Measurements from ENCODE around the gene ADAMTSL1.

DNA sequence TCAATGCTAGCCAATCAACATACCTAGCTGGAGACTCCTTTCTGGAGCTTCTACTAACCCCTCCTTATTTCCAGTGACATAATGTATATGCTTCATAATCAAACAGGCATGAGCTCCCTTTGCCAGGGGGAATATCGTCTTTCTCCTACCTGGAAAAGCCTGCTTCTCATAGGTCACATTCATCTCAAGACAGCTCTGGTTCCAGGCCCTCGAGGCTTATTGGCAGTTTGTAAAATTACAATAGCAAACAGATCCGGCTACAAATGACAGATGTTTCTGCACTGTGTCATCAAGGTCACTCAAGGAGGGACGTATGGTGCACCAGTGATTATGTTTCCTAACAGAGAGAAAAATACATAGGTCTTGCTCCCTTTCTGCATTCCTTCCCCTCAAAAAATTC is 419.1 kb downstream of the ADAMTSL1 start:
- TF ChIP-seq, protein P1, sequence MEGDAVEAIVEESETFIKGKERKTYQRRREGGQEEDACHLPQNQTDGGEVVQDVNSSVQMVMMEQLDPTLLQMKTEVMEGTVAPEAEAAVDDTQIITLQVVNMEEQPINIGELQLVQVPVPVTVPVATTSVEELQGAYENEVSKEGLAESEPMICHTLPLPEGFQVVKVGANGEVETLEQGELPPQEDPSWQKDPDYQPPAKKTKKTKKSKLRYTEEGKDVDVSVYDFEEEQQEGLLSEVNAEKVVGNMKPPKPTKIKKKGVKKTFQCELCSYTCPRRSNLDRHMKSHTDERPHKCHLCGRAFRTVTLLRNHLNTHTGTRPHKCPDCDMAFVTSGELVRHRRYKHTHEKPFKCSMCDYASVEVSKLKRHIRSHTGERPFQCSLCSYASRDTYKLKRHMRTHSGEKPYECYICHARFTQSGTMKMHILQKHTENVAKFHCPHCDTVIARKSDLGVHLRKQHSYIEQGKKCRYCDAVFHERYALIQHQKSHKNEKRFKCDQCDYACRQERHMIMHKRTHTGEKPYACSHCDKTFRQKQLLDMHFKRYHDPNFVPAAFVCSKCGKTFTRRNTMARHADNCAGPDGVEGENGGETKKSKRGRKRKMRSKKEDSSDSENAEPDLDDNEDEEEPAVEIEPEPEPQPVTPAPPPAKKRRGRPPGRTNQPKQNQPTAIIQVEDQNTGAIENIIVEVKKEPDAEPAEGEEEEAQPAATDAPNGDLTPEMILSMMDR (IDR thresholded peaks at IDR 0.05; ENCODE audit: low read depth, low read length, missing input control), result no peak
- TF ChIP-seq EGR1 (IDR thresholded peaks at IDR 0.05; ENCODE audit: low read depth in 2 of 2), result no peak
- TF ChIP-seq YY1 (IDR thresholded peaks at IDR 0.05), result no peak
- no peak for TF ChIP-seq TAF1 (conservative IDR thresholded peaks at IDR 0.05)
- TF ChIP-seq, protein P2, sequence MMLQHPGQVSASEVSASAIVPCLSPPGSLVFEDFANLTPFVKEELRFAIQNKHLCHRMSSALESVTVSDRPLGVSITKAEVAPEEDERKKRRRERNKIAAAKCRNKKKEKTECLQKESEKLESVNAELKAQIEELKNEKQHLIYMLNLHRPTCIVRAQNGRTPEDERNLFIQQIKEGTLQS (IDR thresholded peaks at IDR 0.05), result no peak
- no peak for TF ChIP-seq RAD21 (IDR thresholded peaks at IDR 0.05)
- TF ChIP-seq, protein P3, sequence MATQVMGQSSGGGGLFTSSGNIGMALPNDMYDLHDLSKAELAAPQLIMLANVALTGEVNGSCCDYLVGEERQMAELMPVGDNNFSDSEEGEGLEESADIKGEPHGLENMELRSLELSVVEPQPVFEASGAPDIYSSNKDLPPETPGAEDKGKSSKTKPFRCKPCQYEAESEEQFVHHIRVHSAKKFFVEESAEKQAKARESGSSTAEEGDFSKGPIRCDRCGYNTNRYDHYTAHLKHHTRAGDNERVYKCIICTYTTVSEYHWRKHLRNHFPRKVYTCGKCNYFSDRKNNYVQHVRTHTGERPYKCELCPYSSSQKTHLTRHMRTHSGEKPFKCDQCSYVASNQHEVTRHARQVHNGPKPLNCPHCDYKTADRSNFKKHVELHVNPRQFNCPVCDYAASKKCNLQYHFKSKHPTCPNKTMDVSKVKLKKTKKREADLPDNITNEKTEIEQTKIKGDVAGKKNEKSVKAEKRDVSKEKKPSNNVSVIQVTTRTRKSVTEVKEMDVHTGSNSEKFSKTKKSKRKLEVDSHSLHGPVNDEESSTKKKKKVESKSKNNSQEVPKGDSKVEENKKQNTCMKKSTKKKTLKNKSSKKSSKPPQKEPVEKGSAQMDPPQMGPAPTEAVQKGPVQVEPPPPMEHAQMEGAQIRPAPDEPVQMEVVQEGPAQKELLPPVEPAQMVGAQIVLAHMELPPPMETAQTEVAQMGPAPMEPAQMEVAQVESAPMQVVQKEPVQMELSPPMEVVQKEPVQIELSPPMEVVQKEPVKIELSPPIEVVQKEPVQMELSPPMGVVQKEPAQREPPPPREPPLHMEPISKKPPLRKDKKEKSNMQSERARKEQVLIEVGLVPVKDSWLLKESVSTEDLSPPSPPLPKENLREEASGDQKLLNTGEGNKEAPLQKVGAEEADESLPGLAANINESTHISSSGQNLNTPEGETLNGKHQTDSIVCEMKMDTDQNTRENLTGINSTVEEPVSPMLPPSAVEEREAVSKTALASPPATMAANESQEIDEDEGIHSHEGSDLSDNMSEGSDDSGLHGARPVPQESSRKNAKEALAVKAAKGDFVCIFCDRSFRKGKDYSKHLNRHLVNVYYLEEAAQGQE (IDR thresholded peaks at IDR 0.05), result no peak
- no peak for TF ChIP-seq NR2F2 (IDR thresholded peaks at IDR 0.05)
- TF ChIP-seq SP1 (IDR thresholded peaks at IDR 0.05), result no peak
- no peak for TF ChIP-seq RXRA (IDR thresholded peaks at IDR 0.05)
- no peak for TF ChIP-seq HNF4G (IDR thresholded peaks at IDR 0.05)
- TF ChIP-seq, protein P4, sequence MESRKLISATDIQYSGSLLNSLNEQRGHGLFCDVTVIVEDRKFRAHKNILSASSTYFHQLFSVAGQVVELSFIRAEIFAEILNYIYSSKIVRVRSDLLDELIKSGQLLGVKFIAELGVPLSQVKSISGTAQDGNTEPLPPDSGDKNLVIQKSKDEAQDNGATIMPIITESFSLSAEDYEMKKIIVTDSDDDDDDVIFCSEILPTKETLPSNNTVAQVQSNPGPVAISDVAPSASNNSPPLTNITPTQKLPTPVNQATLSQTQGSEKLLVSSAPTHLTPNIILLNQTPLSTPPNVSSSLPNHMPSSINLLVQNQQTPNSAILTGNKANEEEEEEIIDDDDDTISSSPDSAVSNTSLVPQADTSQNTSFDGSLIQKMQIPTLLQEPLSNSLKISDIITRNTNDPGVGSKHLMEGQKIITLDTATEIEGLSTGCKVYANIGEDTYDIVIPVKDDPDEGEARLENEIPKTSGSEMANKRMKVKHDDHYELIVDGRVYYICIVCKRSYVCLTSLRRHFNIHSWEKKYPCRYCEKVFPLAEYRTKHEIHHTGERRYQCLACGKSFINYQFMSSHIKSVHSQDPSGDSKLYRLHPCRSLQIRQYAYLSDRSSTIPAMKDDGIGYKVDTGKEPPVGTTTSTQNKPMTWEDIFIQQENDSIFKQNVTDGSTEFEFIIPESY (IDR thresholded peaks at IDR 0.05), result no peak
- TF ChIP-seq, protein P5, sequence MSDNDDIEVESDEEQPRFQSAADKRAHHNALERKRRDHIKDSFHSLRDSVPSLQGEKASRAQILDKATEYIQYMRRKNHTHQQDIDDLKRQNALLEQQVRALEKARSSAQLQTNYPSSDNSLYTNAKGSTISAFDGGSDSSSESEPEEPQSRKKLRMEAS (IDR thresholded peaks at IDR 0.05), result no peak
- no peak for TF ChIP-seq FOXA1 (IDR thresholded peaks at IDR 0.05)
